HepG2 (cell line): ENCODE data around the gene VARS1. TPM values are rescaled to one million over a fixed set of nuclear protein-coding genes. Genes with fewer than 3 reads are reported as not detected.

Source experiments
- AHDC1 ChIP-seq: sonication (generic); formaldehyde crosslinking; IDR thresholded peaks from 2 replicates; pipeline ENCODE4 v1.5.1; 2020; ENCODE audit warnings: mild to moderate bottlenecking, missing genetic modification reagents, borderline replicate concordance
- ERF ChIP-seq: IDR thresholded peaks from 2 replicates; pipeline ENCODE4 v1.6.1; 2018; ENCODE audit warnings: missing biosample characterization, missing genetic modification reagents
- GRHL1 ChIP-seq: sonication (generic); formaldehyde crosslinking; conservative IDR thresholded peaks from 2 replicates; pipeline ENCODE4 v1.8.0; 2022; ENCODE audit warnings: missing genetic modification reagents
- KDM4B ChIP-seq: sonication (generic); formaldehyde crosslinking; IDR thresholded peaks from 2 replicates; pipeline ENCODE4 v1.4.0; 2020; ENCODE audit warnings: missing genetic modification reagents
- KDM5A ChIP-seq: fragments of 200-600 bp; sonication (generic); IDR thresholded peaks from 2 replicates; pipeline ENCODE4 v1.7.0; 2018; ENCODE audit warnings: antibody characterized with exemption, mild to moderate bottlenecking, low read length, borderline replicate concordance
- MED13 ChIP-seq: sonication (generic); formaldehyde crosslinking; IDR thresholded peaks from 2 replicates; pipeline ENCODE4 v1.5.0; 2020; ENCODE audit warnings: missing genetic modification reagents
- MLX ChIP-seq: IDR thresholded peaks from 2 replicates; pipeline ENCODE4 v1.6.1; 2016
- NR2F6 ChIP-seq, 2 experiments: IDR thresholded peaks; 2 replicates each; pipeline ENCODE4 v1.6.1; 2016; ENCODE audit warnings: antibody characterized with exemption in 1 of 2, mild to moderate bottlenecking in 1 of 2
- NRL ChIP-seq: sonication (generic); formaldehyde crosslinking; IDR thresholded peaks from 2 replicates; pipeline ENCODE4 v1.5.0; 2020; ENCODE audit warnings: missing genetic modification reagents, mild to moderate bottlenecking, moderate library complexity, borderline replicate concordance
- ZBTB2 ChIP-seq: sonication (generic); formaldehyde crosslinking; IDR thresholded peaks from 2 replicates; pipeline ENCODE4 v1.8.0; 2022; ENCODE audit warnings: low read depth, missing genetic modification reagents
- ZNF225 ChIP-seq: sonication (generic); formaldehyde crosslinking; IDR thresholded peaks from 2 replicates; pipeline ENCODE4 v1.4.0; 2020; ENCODE audit warnings: mild to moderate bottlenecking, missing genetic modification reagents
- ZNF280D ChIP-seq: sonication (generic); formaldehyde crosslinking; IDR thresholded peaks from 2 replicates; pipeline ENCODE4 v1.5.1; 2020; ENCODE audit warnings: mild to moderate bottlenecking, missing genetic modification reagents
- polyA plus RNA-seq, 8 experiments: library from polyadenylated mRNA; depleted of rRNA in 3 of 8; stranded (reverse) in 7 of 8; unstranded in 1 of 8; fragments of >200 nt; fragmentation: Illumina TruSeq in 4 of 8; extraction: Trizol in 4 of 8; gene quantifications; 2 replicates each; pipeline versions ENCODE4 v1.2.1 to v1.2.3, GENCODE V29; 2011 to 2016; ENCODE audit warnings: low read depth in 4 of 8, missing spikeins in 1 of 8, mixed read lengths in 1 of 8; ENCODE audit not compliant: insufficient read depth in 1 of 8
- total RNA-seq, 5 experiments: library from RNA; depleted of rRNA; stranded (reverse); fragments of >200 nt; fragmentation: Illumina TruSeq; extraction: Trizol; gene quantifications; 2 replicates each; pipeline ENCODE4 v1.2.3, GENCODE V29; 2016; ENCODE audit warnings: low read depth in 1 of 5

Gene VARS1
- total and polyA plus RNA-seq, 2 of the 13 experiments (the other 11 are each of a cell fraction or from before 2014, with no cell fraction given): 14.7 to 56.1 TPM

GRCh38 chr6:31776989-31777666 lies 18.4 kb downstream of the VARS1 start, which contains the start of gene VWA7 (continued):
- TF ChIP-seq AHDC1 (CRISPR knock-in tag) (peak; percentile 72), GRHL1 (no peak), KDM5A (no peak), MED13 (no peak), ZBTB2 (CRISPR knock-in tag) (no peak), MLX (peak; percentile 75), NRL (CRISPR knock-in tag) (peak; percentile 38; the same call in 1 of the 2 replicates), NR2F6 (IDR thresholded peaks at IDR 0.05) (peak; percentile 82), NR2F6 (CRISPR knock-in tag; IDR thresholded peaks at IDR 0.05) (peak; percentile 82), ZNF280D (peak; percentile 65; the same call in 1 of the 2 replicates), ZNF225 (CRISPR knock-in tag) (no peak), KDM4B (CRISPR knock-in tag) (peak; percentile 85; the same call in 1 of the 2 replicates), ERF (CRISPR knock-in tag) (peak; percentile 77)
